Measurements from ENCODE around the gene TRIP6.
"Not testable (repeated sequence)": the region's sequence is repeated elsewhere in the genome, so short reads cannot be mapped to it uniquely, and the experiment has no call there.

Gene TRIP6

GRCh38 chr7:100890653-100891567 is 23.7 kb downstream of the TRIP6 start:
- DNase-seq (ENCODE audit: low spot score) = no peak

DNA sequence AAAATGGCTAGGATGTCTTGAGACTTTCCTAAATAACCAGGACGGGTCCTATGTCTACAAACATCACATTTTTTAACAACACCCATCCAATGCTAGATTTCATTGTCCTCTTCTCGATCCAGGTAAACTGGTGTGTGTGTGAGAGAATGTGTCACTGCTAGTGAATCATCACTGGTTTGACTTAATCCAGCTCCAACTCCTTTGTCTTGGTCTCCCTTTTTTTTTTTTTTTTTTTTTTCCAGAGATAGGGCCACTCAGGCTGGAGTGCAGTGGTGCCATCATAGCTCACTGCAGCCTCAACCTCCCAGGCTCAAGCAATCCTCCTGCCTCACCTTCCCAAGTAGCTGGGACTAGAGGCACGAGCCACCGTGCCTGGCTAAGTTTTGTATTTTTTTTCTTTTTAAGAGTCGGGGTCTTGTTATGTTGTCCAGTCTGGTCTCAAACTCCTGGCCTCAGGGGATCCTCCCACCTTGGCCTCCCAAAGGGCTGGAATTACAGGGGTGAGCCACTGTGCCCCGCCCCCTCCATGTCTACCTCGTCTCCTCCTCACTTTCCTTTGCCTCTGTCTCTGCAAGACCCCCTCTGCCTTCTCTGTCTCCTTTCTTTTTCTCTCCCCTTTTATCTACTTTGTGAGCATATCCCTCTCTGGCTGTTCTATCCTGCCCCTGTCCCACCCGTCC is 24.5 kb downstream of the TRIP6 start:
- DNase-seq (ENCODE audit: low spot score) = no peak

- no peak for DNase-seq (ENCODE audit: low spot score)
Measured at GRCh38 chr7:100892364-100893317, 25.5 kb downstream of the TRIP6 start.

DNA sequence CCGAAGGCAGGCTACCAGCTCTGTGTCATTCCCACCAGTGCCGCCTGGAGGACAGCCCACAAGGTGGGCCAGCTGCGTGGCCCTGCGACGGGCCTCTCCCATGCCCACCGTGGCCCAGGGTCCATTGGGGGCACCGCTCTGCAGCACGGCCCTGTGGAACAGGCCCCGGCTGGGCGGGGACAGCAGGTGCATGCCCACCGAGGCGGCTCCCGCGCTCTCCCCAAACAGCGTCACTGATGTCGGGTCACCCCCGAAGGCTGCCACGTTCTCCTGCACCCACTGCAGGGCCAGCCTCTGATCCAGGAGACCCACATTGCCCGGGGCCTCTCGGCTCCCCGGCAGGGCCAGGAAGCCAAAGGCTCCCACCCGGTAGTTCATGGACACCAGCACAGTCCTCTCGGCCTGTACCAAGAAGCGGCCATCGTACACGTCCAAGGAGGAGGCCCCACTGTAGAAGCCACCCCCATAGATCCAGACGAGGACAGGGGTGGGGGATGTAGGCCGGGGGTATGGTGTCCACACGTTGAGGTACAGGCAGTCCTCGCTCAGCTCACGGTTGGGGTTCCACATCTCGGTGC is 26.2 kb downstream of the TRIP6 start:
- DNase-seq (ENCODE audit: low spot score) = no peak

- no peak for DNase-seq (ENCODE audit: low spot score)
Measured at GRCh38 chr7:100893910-100894721, 26.9 kb downstream of the TRIP6 start.

DNA sequence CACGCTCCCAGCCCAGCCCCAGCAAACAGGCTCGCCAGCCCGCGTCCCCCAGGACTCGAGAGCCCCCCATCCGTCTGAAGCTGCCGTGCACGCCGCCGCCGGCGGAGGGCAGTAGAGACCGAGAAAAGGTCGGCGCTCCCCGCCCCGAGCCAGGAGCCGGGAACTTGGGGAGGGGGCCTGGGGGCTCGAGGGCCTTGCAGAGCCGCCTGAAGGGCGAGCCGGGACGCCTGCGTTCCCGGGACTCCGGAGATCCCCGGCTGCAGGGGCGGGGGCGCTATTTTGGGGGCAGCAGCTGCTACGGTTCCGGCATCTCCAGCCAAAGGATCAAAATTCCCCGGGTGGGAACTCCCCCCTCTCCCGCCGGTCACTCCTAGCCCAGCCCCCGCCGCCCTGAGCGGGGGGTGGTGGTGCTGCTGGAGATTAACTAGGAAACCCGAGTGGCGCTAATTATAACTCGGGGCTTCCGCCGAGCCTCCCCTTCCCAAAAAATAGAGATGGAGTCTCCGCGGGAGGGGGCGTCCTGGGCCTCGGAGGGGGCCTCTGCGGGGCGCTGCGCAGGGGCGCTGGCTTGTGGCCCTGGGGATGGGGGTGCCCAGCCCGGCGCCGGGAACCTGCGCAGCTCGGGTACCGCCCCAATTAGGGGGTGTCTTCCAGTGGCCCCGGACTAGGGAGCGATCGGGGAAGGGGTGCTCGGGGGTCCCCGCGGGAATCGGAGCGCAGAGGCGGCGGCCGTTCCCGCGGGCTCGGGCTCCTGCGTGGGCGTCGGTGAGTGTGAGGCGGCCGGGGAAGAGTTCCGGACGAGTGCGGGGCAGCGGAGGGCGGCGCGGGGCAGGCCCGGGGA is 27.9 kb downstream of the TRIP6 start:
- DNase-seq (ENCODE audit: low spot score) = peak; percentile 26

GRCh38 chr7:100895701-100895955 is 28.4 kb downstream of the TRIP6 start, which contains the start of gene ACHE:
Gene ACHE, minus strand, starts transcription at chr7:100895888. Its CDS starts 1,656 bp downstream, at chr7:100894232.
- no peak for DNase-seq (ENCODE audit: low spot score)

GRCh38 chr7:100895956-100896731 is 29.0 kb downstream of the TRIP6 start:
- DNase-seq (ENCODE audit: low spot score) = no peak

GRCh38 chr7:100896732-100897608 is 29.8 kb downstream of the TRIP6 start:
- peak; percentile 44 for DNase-seq (ENCODE audit: low spot score)

DNA sequence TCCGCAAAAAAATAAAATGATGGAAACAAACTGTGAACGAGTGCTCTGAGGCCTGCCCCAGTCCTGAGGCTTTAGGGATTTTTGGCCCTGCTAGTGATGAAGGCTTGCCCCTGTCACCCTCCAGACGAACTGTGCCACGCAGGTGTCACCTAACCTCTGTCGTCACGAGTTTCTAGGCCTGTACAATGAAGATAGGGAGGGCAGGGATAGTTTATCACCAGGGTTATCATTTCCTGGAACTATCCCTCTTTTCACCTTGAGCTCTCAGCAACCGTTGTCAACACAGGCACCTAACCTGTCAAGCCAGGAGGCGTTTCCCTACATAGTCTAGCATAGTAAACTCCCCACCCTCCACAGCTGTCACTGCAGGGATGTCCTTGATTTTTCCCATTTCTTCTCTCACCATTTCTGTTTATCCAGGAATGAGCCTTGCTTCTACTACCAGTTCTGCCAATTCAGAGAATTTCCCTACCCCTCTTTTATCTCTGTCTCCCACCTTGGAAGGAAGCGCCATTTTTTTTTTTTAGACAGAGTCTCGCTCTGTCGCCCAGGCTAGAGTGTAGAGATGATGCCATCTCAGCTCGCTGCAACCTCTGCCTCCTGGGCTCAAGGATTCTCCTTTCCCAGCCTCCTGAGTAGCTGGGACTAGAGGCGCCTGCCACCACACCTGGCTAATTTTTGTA is 30.7 kb downstream of the TRIP6 start:
- DNase-seq (ENCODE audit: low spot score) = no peak

- DNase-seq (ENCODE audit: low spot score) = no peak
Measured at GRCh38 chr7:100899432-100899831, 32.2 kb downstream of the TRIP6 start.

DNA sequence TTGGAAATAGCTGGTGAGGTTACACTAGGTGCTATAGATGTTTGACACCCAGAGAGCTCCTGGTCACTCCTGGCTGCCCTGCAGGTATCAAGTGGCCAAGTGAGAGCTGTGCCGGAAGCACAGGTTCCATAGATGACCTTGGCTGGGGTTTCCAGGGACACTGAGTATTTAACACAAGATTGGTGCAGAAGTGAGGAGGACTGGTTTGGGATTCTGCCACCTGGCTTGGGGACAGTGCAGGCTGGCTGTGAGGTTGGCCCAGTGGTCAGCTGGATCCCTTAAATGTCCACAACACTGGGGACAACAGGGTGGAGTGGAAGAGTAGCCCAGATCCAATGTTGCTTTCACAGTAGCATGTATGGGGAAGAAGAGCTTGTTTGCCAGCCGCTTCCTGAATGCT is 33.8 kb downstream of the TRIP6 start:
- no peak for DNase-seq (ENCODE audit: low spot score)

- DNase-seq (ENCODE audit: low spot score) = no peak
Measured at GRCh38 chr7:100901921-100902332, 34.7 kb downstream of the TRIP6 start.

DNA sequence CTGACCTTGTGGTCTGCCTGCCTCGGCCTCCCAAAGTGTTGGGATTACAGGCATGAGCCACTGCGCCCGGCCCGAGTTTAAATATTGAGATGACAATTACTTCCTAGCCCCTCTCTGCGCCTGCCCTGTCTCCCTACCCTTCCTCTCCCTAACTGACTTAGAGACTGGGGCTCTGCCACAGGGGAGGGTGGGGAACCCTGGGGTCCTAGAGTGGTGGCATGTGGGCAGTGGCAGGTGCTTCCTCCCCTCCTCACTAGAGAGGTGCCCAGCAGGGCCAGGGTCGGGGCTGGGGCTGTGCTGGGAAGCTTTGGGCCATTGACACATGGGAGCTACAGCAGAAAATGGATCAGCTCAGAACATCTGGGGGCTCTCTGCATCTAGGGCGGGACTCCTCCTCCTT is 35.5 kb downstream of the TRIP6 start:
- DNase-seq (ENCODE audit: low spot score) = no peak

DNA sequence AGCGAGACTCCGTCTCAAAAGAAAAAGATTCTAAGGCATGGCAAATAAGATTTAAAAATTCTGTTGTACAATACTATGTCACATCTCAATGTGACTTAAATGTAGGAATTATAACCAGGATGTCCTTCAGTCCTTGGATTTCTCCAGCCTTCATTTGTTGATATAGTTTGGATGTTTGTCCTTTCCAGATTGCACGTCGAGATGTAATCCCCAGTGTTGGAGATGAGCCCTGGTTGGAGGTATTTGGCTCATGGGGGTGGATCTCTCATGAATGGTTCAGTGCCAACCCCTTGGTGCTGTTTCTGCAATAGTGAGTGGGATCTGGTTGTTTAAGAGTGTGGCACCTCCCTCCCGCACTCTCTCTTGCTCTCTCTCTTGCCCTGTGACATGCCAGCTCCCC is 41.3 kb downstream of the TRIP6 start:
- no peak for DNase-seq (ENCODE audit: low spot score)

DNA sequence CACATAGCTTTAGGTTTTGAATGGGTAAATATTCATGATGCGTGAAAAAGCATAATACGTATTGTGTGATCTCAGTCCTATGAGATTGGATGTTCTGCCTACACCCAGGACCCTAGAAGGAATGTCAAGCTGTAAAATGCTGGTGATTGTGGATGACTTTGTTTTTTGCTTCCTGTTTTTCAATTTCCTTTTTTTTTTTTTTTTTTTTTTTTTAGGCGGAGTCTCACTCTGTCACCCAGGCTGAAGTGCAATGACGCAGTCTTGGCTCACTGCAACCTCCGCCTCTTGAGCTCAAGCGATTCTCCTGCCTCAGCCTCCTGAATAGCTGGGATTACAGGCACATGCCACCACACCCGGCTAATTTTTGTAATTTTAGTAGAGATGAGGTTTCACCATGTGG is 43.3 kb downstream of the TRIP6 start:
- DNase-seq (ENCODE audit: low spot score) = not testable (repeated sequence)

GRCh38 chr7:100911484-100911883 is 44.3 kb downstream of the TRIP6 start:
- no peak for DNase-seq (ENCODE audit: low spot score)
